Measurements from ENCODE around the gene DLG1. TPM values are rescaled to one million over a fixed set of nuclear protein-coding genes. Genes with fewer than 3 reads are reported as not detected.

The DLG1 gene
- polyA plus RNA-seq, 3 donors, result 76.8 to 88.8 (median 86.3) TPM

DNA sequence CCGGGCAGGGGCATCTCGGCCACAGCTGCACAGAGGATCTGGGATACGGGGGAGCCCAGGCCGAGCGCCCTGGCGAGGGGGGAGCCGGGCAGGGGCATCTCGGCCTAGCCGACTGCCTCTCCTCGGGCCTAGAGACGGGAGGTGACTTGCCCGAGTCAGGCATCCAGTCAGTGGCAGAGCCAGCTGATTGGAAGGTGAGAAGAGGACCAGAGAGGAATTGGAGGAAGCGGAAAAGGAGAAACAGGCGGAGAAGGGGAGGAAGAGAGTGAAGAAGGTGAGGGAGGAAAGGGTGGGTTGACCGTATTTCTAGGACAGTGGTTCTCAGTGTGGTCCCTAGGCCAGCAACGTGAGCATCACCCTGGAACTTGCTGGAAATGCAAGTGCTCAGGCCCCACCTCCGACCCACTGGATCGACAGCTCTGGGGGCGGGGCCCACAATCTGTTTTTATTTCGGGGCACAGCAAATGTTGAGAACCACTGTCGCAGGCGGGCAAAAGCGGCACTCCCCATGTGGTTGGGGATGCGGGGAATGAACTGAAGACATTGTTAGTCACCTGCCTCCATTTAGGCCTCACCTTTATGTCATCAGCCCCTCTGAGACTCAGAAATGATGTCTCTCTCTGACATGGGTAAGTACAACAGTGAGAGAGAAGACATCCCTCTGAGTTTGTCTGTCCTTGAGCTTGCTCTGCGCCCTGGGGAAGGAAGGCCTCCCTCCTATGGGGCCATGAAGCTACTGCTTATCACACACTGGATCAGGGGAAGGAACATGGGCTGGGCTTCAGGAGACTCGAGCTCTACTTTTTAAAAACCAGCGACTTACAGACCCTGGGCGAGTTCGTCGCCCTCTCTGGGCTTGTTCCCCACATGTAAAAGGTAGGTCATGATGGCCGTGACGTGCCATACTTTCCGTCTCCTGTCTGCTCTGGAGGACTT lies 267.8 kb downstream of the DLG1 start:
- DNase-seq, result no peak

DNA sequence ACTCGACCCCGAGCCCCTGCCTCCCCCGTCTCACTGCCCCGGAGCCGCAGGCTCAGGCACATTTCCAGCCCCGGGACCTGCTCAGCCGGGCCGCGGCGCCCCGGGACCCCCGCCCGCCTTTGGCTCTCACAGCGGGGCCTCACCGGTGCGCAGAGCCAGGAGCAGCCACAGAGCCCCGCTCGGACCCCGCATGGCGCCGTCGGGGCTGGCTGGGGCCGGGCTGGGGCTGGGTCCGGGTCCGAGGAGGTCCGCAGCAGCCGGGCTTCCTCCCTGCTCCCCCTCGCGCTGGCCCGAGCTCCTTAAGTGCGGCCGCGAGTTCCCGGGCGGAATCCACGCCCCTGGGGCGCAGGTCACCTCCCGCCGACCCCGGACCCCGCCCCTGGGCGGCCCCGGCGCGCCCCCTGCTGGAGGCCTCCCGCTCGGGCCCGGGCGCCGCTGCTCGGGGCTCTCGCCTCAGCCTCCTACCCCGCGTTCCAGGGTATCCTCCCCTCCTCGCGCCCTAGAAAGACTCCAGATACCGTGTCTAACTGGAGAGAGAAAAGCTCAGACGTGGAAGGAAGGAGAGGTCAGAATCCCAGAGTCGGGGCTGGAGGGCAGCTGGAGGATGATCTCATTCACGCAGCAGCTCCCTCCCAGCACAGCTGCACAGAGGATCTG lies 268.8 kb downstream of the DLG1 start, which contains the start of gene MELTF:
MELTF (minus strand) TSS at position 307 of the 657 bp plus-strand sequence; CDS start at position 192, 115 bp downstream.
- DNase-seq, result no peak

DNA sequence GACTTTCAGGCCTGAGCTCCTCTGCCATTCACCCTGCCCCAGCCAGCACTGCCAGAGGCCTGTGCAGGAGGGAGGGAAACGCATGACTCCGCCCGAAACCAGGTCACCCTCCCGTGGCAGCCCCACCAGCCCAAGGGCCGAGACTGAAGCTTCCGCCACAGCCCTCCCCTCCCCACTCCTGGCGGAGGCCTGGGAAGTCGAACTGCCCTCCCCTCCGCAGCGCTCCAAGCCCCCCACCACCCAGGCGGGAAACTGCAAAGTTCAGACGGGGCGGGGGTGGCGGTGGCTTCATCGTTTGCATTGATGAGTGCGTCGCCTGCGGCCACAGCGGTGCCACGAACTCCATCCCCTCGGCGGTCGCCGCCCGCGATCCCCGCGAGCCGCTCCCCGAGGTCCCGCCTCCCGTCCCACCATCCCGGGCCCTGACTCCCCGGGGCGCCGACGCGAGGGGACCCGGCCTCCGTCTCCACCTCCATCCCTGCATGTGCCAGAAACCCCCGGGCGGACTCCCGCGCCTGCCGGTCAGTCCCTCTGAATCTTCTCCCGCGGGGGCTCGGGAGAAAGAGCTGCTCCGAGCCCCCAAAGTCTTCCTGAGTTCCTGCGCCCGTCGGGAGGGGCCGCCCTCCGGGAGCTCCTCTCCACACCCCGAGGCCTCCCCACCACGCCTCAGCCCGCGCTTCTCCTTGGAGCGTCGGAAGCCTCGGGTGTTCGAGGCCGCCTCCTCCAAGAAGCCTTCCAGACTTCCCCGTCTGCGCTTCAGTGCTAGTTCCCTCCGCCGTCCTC lies 269.5 kb downstream of the DLG1 start:
- DNase-seq, result no peak

DNA sequence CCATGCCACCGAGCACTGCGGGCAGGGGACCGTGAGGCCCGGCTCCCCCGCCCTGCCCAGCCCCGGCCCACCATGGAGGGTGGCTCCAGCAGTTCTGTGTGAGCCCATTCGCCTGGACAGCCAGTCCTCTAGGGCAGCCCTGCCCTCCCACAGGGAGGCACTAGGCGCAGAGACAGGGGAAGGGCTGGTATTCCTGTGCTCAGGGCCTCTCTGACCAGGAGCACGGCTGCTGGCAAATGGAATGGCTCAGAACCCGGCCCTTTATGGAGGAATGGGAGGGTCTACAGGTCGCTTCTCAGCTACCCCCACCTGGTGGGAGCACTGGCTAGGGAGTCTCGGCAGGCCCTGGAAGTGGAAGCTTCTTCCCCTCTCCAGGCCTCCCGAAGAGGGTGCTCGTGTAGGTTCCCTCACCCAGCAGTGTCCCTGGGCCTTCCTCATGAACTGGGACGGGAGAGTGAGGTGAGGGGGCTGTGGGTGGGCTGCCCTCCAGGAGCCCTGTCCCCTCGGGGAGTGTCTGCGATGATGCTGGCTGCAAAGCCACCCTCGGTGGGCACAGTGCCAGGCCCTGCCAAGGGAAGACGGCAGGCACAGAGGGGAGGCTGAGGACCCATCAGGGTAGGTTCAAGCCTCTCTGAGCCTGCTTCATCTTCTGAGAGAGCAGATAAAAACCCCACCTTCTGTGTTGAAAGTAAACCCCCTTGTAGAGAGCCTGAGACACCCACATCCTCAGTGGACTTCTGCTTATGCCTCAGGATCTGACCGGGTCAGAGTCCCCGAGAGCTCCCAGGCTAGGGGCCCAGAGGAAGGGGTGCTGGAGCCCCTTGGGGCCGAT lies 270.3 kb downstream of the DLG1 start:
- no peak for DNase-seq

GRCh38 chr3:197027151-197027895 lies 271.1 kb downstream of the DLG1 start:
- DNase-seq, result no peak

- DNase-seq, result no peak
These were observed 271.9 kb downstream of the DLG1 start for GRCh38 chr3:197026481-197026866.

GRCh38 chr3:197025736-197026480 lies 272.5 kb downstream of the DLG1 start:
- no peak for DNase-seq

DNA sequence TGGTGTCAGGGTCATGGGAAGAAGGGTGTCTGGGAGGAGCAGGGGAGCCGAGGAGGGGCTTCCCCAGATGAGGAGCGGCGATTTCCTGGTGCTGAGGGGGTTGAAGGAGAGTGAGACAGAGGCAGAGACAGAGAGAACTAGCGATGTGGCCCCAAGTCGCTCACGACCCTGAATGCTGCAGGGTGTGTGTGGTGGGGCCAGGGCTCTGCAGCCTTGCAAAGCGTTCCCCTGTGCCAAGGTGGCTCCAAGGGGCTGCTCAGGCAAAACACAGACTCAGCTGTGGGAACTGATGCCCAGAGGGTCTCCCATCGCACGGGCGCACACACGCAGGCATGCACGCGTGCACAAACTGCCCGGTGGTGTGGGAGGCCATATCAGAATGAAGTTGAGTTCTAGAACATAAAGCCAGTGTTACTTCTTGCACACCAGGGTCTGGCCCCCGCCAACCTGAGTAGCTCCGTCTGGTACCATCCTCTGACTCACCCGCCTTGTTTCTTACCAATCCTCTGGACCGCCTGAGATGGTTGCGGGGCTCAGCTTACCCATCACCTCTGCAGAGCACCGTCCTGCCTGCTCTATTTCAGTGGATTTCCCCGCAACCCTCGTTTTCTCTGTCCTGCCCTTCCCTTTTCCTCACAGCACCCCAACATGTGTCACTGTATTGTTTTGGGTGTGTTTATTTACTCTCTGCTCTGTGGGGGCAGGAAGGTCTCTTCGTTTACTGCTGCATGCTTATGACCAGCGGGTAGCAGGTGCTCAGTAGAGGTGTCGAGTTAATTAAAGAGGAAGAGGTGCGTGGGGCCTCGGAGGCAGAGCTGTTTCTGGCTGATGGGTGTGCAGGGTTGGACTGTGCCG lies 273.3 kb downstream of the DLG1 start:
- no peak for DNase-seq

DNA sequence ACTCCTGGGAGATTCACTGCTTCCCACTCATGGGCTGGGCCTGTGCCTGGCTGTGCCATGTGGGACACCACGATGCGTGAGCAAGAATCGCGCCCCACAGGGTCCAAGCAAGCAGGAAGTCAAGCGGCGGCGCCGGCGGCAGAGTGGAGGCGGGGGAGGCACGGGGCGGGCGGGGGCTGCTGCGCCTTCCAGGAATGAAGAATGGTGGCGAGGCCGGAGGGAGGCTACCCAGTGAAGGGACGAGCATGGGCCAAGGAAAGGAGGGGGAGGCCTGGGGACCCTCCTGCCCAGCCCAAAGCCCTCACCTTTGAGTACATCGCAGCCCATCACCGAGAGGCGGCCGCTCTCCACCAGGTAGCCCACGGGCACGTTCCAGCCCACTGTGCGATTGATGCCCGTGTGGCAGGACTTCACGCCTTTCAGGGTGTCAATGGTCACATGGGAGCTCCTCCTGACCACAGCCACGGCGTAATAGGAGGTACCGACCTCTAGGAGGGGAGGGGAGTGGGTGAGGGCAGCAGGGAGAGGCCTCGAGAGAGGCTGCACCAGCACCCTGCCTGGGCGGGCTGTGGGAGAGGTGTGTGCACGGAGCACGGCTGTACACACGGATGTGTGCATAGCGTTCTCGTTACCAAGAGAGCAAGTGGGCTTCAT lies 274.3 kb downstream of the DLG1 start:
- DNase-seq, result no peak

GRCh38 chr3:197023241-197023997 lies 275.0 kb downstream of the DLG1 start:
- DNase-seq, result no peak

DNA sequence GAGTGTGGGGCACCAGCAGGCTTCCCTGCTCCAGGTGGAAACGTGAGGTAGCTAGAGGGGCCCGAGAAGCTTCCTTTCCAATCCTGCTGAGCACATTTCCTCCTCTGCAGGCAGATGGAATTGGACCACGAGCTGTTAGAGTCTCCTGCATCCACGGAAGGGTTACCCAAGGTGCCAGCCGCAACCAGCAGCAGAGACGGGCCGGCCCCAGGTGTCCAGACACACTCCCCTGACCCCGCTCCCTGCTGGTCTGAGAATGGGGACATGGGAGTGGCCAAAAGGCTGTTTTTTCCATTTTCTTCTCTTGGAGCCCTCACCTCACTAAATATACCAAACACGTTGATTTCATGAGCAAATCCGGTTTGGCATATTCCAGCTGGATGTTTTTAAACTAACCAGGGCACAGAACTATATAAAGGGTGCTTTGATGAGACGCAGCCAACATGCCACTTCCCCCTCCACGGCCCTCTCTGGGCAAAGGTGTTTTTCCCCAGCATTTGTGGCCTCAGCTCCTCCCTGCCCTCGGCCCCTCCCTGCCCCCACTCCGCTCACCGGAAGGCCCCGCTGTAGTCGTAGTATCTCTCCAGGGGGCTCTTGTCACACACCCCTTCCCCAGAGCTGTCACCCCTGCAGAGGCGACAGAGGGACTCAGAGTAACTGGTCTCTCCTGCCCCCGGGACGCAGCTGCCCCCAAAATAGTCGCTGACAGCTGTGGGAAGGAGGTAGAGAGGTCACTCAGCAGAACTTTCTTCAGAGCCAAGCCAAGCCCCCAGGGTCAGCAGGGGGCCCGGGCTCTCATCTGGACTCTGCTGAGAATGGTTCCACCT lies 275.8 kb downstream of the DLG1 start:
- DNase-seq, result no peak

DNA sequence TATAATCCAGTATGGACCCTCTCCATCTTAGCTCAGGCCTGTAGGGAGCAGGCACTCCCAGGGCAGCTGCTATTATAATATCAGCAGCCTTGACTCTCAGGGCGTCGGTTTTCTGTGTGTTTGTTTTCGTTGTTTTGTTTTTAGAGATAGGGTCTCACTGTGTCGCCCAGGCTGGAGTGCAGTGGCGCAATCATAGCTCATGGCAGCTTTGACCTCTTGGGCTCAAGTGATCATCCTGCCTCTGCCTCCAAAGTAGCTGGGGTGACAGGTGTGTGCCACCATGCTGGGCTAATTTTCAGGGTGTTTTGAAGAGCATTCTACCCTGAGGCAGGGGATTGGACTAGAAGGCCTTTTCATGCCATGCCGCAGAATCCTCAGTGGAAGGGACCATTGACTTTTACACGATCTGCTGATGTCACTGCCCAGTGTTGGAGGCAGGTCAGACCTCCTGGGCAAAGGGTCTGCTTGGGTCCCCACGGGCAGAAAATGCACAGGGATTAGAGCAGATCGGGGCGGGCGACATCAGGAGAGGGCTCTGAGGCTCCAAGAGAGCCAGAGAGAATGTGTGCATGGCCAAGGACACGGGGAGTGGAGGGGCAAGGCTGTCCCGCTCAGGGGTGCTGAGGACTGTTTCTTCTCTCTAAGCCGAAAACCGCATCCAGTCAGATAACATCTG lies 276.5 kb downstream of the DLG1 start:
- DNase-seq, result no peak

GRCh38 chr3:197021231-197021630 lies 277.2 kb downstream of the DLG1 start:
- no peak for DNase-seq

DNA sequence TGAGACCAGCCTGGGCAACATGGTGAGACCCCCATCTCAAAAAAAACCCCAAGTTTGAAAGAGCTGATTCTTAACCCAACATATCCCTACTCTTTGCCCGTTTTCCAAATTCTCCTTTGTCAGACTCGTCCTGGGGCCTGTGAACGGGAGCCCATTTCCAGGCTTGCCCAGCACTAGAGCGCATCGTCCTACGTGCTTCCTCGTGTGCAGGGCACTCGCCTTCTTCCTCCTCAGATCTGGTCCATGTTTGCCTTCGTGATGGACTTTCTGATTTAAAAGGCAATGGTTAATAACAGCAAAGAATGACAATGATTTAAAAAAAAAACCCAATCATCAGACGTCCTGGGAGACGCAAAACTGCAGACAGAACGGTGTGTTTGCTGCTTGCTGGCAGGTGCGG lies 278.9 kb downstream of the DLG1 start:
- DNase-seq, result no peak

DNA sequence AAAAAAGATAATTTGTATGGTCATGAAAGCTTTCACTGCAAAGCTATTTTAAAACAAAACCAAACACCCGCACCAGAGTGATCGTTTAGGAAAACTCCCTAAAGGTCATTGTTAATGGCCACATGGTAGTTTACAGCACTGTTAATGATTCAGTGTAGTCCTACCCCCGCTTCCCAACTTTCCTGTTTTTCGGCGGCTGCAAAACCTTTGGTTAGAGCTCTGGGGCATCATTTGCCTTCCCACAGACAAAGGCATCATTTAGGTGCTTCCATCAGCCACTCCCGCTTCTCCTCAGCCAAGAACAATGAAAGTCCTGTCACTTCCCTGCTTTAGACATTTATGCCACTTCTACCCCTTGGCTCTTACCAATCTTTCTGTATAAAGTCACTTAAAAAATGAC lies 279.4 kb downstream of the DLG1 start:
- DNase-seq, result no peak

GRCh38 chr3:197017003-197017402 lies 281.4 kb downstream of the DLG1 start:
- DNase-seq, result no peak
